A673 (cell line): ENCODE data around the gene MFSD2B.

Experiments used
- CTCF ChIP-seq: fragments of 300-800, 200-600 bp; sonication (generic); conservative IDR thresholded peaks from 2 replicates; pipeline ENCODE4 v1.5.1; 2017; ENCODE audit warnings: low read depth, mild to moderate bottlenecking, antibody characterized with exemption, low read length, moderate library complexity, mixed read lengths
- EZH2 ChIP-seq: fragments of 200-600 bp; sonication (generic); IDR thresholded peaks from 2 replicates; pipeline ENCODE4 v1.6.1; 2017; ENCODE audit warnings: borderline replicate concordance, low read depth, mild to moderate bottlenecking, mixed read lengths, antibody characterized with exemption, low read length; ENCODE audit not compliant: poor library complexity, severe bottlenecking

GRCh38 chr2:24073816-24074215 lies 63.9 kb downstream of the MFSD2B start:
- no peak for TF ChIP-seq EZH2
- TF ChIP-seq CTCF, result no peak
